K562 (cell line): Measurements from ENCODE around the gene BAMBI. TPM values are rescaled to one million over a fixed set of nuclear protein-coding genes. Genes with fewer than 3 reads are reported as not detected.
A peak's percentile ranks its signal among the peaks of the same experiment; 100 is the strongest.

ENCODE experiments used
- BACH1 ChIP-seq: fragments of 200-800 bp; sonication (Bioruptor generic); IDR thresholded peaks from 2 replicates; pipeline ENCODE4 v1.6.1; 2016; ENCODE audit warnings: missing genetic modification characterization, missing compliant biosample characterization
- BRD4 ChIP-seq: fragments of 200-600 bp; sonication (generic); IDR thresholded peaks from 2 replicates; pipeline ENCODE4 v1.6.1; 2017; ENCODE audit warnings: inconsistent platforms
- C11orf30 ChIP-seq: fragments of 450-650 bp; IDR thresholded peaks from 2 replicates; pipeline ENCODE4 v1.6.1; 2016; ENCODE audit warnings: low read depth, mild to moderate bottlenecking
- CEBPG ChIP-seq, 3 experiments: fragments of 200-800 bp in 1 of 3; sonication (Bioruptor generic) in 1 of 3; sonication (generic) in 1 of 3; formaldehyde crosslinking in 1 of 3; IDR thresholded peaks in 2 of 3; conservative IDR thresholded peaks in 1 of 3; 2 replicates each; pipeline versions ENCODE4 v1.6.1 to v1.8.0; 2016 to 2022; ENCODE audit warnings: missing compliant biosample characterization in 2 of 3, missing genetic modification characterization in 2 of 3, mild to moderate bottlenecking in 1 of 3, missing genetic modification reagents in 1 of 3
- CSDE1 ChIP-seq, 2 experiments: fragments of 450-650 bp; IDR thresholded peaks; 2 replicates each; pipeline ENCODE4 v1.6.1; 2016; ENCODE audit warnings: mild to moderate bottlenecking in 1 of 2
- FOSL1 ChIP-seq: fragments of 200-800 bp; sonication (Bioruptor generic); conservative IDR thresholded peaks from 2 replicates; pipeline ENCODE4 v1.6.1; 2016; ENCODE audit warnings: missing genetic modification characterization, missing compliant biosample characterization
- HMG20A ChIP-seq: fragments of 450-650 bp; formaldehyde crosslinking; conservative IDR thresholded peaks from 2 replicates; pipeline ENCODE4 v1.4.0; 2020; ENCODE audit warnings: mild to moderate bottlenecking, mixed read lengths
- JUND ChIP-seq, 2 experiments: IDR thresholded peaks; 2 replicates in 1 of 2; 3 replicates in 1 of 2; pipeline ENCODE4 v1.6.1; 2011; ENCODE audit warnings: borderline replicate concordance in 2 of 2, low read depth in 2 of 2, low read length in 2 of 2, improper control_type of control experiment in 1 of 2, missing biosample characterization in 1 of 2, missing genetic modification characterization in 1 of 2, missing genetic modification reagents in 1 of 2
- KLF6 ChIP-seq: fragments of 250-450 bp; sonication (Bioruptor Pico); IDR thresholded peaks from 2 replicates; pipeline ENCODE4 v1.4.0; 2020; ENCODE audit warnings: mild to moderate bottlenecking, moderate library complexity, borderline replicate concordance
- RBM25 ChIP-seq: fragments of 200-400 bp; formaldehyde crosslinking; IDR thresholded peaks from 2 replicates; pipeline ENCODE4 v1.6.1; 2018; ENCODE audit warnings: low read length, low read depth, moderate library complexity; ENCODE audit not compliant: severe bottlenecking
- RFX5 ChIP-seq: IDR thresholded peaks from 2 replicates; pipeline ENCODE4 v1.6.1; 2011; ENCODE audit warnings: low read depth, mild to moderate bottlenecking, improper control_type of control experiment, low read length
- SAP30 ChIP-seq: fragments of 200-600 bp; sonication (generic); IDR thresholded peaks from 2 replicates; pipeline ENCODE4 v1.6.1; 2012; ENCODE audit warnings: borderline replicate concordance, low read depth, mild to moderate bottlenecking, moderate library complexity, low read length, control low read depth, inconsistent platforms; ENCODE audit not compliant: insufficient read depth, poor library complexity, severe bottlenecking
- TARDBP ChIP-seq: fragments of 450-650 bp; IDR thresholded peaks from 2 replicates; pipeline ENCODE4 v1.6.1; 2016
- TEAD2 ChIP-seq: fragments of 450-650 bp; IDR thresholded peaks from 2 replicates; pipeline ENCODE4 v1.6.1; 2016; ENCODE audit warnings: missing genetic modification characterization, control low read depth, missing compliant biosample characterization
- ZNF134 ChIP-seq: fragments of 250-450 bp; sonication (Bioruptor Pico); conservative IDR thresholded peaks from 2 replicates; pipeline ENCODE4 v1.4.0; 2020
- ZNF140 ChIP-seq: fragments of 250-450 bp; sonication (Bioruptor Pico); IDR thresholded peaks from 2 replicates; pipeline ENCODE4 v1.8.0; 2021; ENCODE audit warnings: moderate library complexity, mild to moderate bottlenecking, inconsistent platforms
- ZNF347 ChIP-seq: fragments of 450-650 bp; formaldehyde crosslinking; IDR thresholded peaks from 2 replicates; pipeline ENCODE4 v1.4.0; 2020; ENCODE audit warnings: low read depth, mild to moderate bottlenecking, moderate library complexity
- ZNF75A ChIP-seq: fragments of 450-650 bp; formaldehyde crosslinking; IDR thresholded peaks from 2 replicates; pipeline ENCODE4 v1.4.0; 2020; ENCODE audit warnings: mild to moderate bottlenecking
- polyA plus RNA-seq, 8 experiments: library from polyadenylated mRNA; depleted of rRNA in 4 of 8; stranded (reverse) in 5 of 8; unstranded in 3 of 8; fragments of >200 nt; fragmentation: Nextera tagmentation in 2 of 8; fragmentation: Illumina TruSeq in 1 of 8; extraction: Ambion mirVana in 2 of 8; extraction: Trizol in 1 of 8; gene quantifications; 2 replicates each; pipeline versions ENCODE4 v1.2.1 to v1.2.3, GENCODE V29; 2011 to 2014; ENCODE audit warnings: inconsistent platforms in 1 of 8, missing spikeins in 1 of 8
- total RNA-seq, 7 experiments: library from RNA; depleted of rRNA in 6 of 7; stranded (reverse); fragments of >200 nt in 6 of 7; fragmentation: Illumina TruSeq in 2 of 7; extraction: Trizol in 2 of 7; gene quantifications; 2 replicates each; pipeline versions ENCODE4 v1.2.1 to v1.2.3, GENCODE V29; 2011 to 2021; ENCODE audit warnings: low replicate concordance in 1 of 7
- TF ChIP-seq, protein P1 (sequence below): sonication (generic); formaldehyde crosslinking; IDR thresholded peaks from 2 replicates; pipeline ENCODE4 v1.8.0; 2022; ENCODE audit warnings: mild to moderate bottlenecking, low read depth, missing genetic modification reagents

BAMBI gene
- total and polyA plus RNA-seq, 9 of the 15 experiments (the other 6 are each of a cell fraction or from before 2014, with no cell fraction given), result 2.0 to 21.8 (median 13.5) TPM

DNA sequence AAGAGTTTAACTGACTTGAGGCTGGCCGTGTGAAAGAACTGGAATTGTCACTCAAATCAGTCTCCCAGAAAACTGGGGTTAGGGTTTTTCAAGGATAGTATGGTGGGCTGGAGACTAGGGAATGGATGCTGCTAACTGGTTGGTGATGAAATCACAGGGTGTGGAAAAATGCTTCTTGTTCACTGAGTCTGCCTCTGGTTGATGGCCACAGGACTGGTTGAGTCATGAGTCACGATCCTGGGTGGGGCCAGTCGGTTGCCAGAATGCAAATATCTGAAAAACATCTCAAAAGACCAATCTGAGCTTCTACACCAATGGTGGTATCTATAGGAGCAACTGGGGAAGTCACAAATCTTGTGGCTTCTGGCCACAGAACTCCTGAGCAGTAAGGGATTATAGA is 16.3 kb upstream of the BAMBI start (continued):
- no peak for TF ChIP-seq CEBPG (CRISPR knock-in tag; IDR thresholded peaks at IDR 0.05)
- TF ChIP-seq CEBPG (tag; conservative IDR thresholded peaks at IDR 0.05 in 1 of 2, IDR thresholded peaks at IDR 0.05 in 1 of 2), result peak; percentile 33 to 67; a peak in 3 of 4 replicates
- no peak for TF ChIP-seq ZNF134 (CRISPR knock-in tag)
- no peak for TF ChIP-seq TEAD2
- TF ChIP-seq BRD4, result no peak
- TF ChIP-seq, protein P1, sequence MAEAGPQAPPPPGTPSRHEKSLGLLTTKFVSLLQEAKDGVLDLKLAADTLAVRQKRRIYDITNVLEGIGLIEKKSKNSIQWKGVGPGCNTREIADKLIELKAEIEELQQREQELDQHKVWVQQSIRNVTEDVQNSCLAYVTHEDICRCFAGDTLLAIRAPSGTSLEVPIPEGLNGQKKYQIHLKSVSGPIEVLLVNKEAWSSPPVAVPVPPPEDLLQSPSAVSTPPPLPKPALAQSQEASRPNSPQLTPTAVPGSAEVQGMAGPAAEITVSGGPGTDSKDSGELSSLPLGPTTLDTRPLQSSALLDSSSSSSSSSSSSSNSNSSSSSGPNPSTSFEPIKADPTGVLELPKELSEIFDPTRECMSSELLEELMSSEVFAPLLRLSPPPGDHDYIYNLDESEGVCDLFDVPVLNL, result no peak
- TF ChIP-seq FOSL1, result peak; percentile 60; the same call in 1 of the 2 replicates
- TF ChIP-seq JUND (IDR thresholded peaks at IDR 0.05; ENCODE audit: borderline replicate concordance, low read depth, low read length), result peak; percentile 65; the same call in 1 of the 2 replicates
- peak; percentile 39; the same call in 1 of the 3 replicates for TF ChIP-seq JUND (tag; IDR thresholded peaks at IDR 0.05; ENCODE audit: borderline replicate concordance, low read depth, low read length)
- no peak for TF ChIP-seq RFX5
- no peak for TF ChIP-seq HMG20A (CRISPR knock-in tag)
- TF ChIP-seq CSDE1 (IDR thresholded peaks at IDR 0.05), result no peak
- TF ChIP-seq C11orf30, result no peak
- TF ChIP-seq BACH1 (tag), result no peak
- TF ChIP-seq RBM25, result no peak
- TF ChIP-seq ZNF140 (CRISPR knock-in tag), result no peak
- TF ChIP-seq KLF6 (CRISPR knock-in tag), result no peak
- no peak for TF ChIP-seq ZNF347
- TF ChIP-seq SAP30, result no peak
- no peak for TF ChIP-seq TARDBP
- TF ChIP-seq ZNF75A (CRISPR knock-in tag), result no peak
